SU-DHL-6 (cell line): ENCODE measurements around the gene DPYSL5.

Experiments
- H2AFZ ChIP-seq: fragments of 200-600 bp; sonication (generic); 2 replicates; pipeline ENCODE4 v1.6.1; 2014; ENCODE audit warnings: low read depth, mild to moderate bottlenecking, moderate library complexity, mixed read lengths, antibody characterized with exemption, low read length; ENCODE audit not compliant: severe bottlenecking
- H3F3A ChIP-seq: fragments of 200-600 bp; shearing (Covaris generic); 2 replicates; pipeline ENCODE4 v1.6.0; 2016; ENCODE audit warnings: antibody characterized with exemption, mild to moderate bottlenecking; ENCODE audit not compliant: insufficient read depth
- H3K27ac ChIP-seq: fragments of 200-600 bp; sonication (generic); 2 replicates; pipeline ENCODE4 v1.5.1; 2016; ENCODE audit warnings: low read depth, mild to moderate bottlenecking, low read length, moderate library complexity, mixed read lengths
- H3K27me3 ChIP-seq: fragments of 200-600 bp; sonication (generic), shearing (Covaris generic); 2 replicates; pipeline ENCODE4 v1.6.0; 2014; ENCODE audit warnings: mild to moderate bottlenecking, low read length
- H3K36me3 ChIP-seq: fragments of 200-600 bp; sonication (generic); 2 replicates; pipeline ENCODE4 v1.6.1; 2014; ENCODE audit warnings: mild to moderate bottlenecking, low read length, mixed read lengths
- H3K4me2 ChIP-seq: fragments of 300-600, 200-600 bp; shearing (Covaris generic), sonication (generic); 2 replicates; pipeline ENCODE4 v1.6.0; 2014; ENCODE audit warnings: low read length, low read depth, mild to moderate bottlenecking; ENCODE audit not compliant: poor library complexity, severe bottlenecking
- H3K4me3 ChIP-seq: fragments of 200-600 bp; sonication (generic); 2 replicates; pipeline ENCODE4 v1.5.1; 2014; ENCODE audit warnings: antibody characterized with exemption, low read length, mild to moderate bottlenecking, mixed read lengths; ENCODE audit not compliant: insufficient read depth, poor library complexity, severe bottlenecking
- H3K79me2 ChIP-seq: fragments of 200-600 bp; sonication (generic); 2 replicates; pipeline ENCODE4 v1.6.1; 2014; ENCODE audit warnings: mild to moderate bottlenecking, low read length, moderate library complexity; ENCODE audit not compliant: insufficient read depth
- H3K9ac ChIP-seq: fragments of 200-600 bp; sonication (generic); 2 replicates; pipeline ENCODE4 v1.7.0; 2014; ENCODE audit warnings: mild to moderate bottlenecking, low read length
- H3K9me2 ChIP-seq: fragments of 200-600 bp; sonication (generic); replicated peaks from 2 replicates; pipeline ENCODE4 v1.6.1; 2014; ENCODE audit warnings: low read length; ENCODE audit not compliant: insufficient read depth
- H3K9me3 ChIP-seq: fragments of 200-600 bp; sonication (generic); 2 replicates; pipeline ENCODE4 v1.6.1; 2014; ENCODE audit warnings: low read length, mixed read lengths; ENCODE audit not compliant: insufficient read depth
- H4K20me1 ChIP-seq: fragments of 200-600 bp; sonication (generic); 2 replicates; pipeline ENCODE4 v1.6.1; 2014; ENCODE audit warnings: low read depth, mild to moderate bottlenecking, antibody characterized with exemption, low read length, moderate library complexity, mixed read lengths
- EZH2phosphoT487 ChIP-seq: fragments of 200-600 bp; sonication (generic), shearing (Covaris generic); conservative IDR thresholded peaks from 2 replicates; pipeline ENCODE4 v1.6.1; 2018; ENCODE audit warnings: mild to moderate bottlenecking, antibody characterized with exemption, low read length, moderate library complexity, mixed read lengths
- TF ChIP-seq, protein P1 (sequence below): fragments of 200-600 bp; sonication (generic); IDR thresholded peaks from one replicate; pipeline ENCODE4 v1.5.1; 2017; ENCODE audit warnings: antibody characterized with exemption, mild to moderate bottlenecking, low read length, moderate library complexity; ENCODE audit not compliant: insufficient read depth, poor library complexity, severe bottlenecking

DPYSL5 gene

DNA sequence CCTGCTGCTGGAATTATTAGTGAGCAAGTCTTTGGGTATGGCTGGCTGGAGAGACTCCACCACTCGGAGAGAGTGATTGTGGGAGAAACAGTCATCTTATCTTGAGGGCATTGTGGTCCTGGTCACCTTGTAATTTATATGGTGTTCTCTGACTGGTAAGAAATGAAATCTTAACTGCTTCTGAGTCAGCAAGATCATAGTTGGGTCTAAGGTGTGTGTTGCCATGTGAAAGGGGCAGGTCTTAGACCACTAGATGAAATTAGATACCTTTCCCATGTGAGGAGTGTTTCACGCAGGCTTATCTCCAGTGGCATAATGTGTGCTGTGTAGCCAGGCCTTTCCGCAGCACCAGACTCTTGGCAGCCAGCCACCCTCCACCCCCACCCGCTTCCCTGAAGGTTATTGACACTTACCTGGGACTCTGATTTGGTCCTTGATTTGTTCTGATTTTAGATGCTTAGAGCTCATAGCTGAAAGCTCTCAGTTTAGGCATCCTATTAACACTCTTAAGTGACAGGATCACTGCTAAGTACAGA lies 130.2 kb downstream of the DPYSL5 start:
- H4K20me1 ChIP-seq = no peaks in the 10 kb centered on the region
- H3K4me2 ChIP-seq = no peak overlapping the region
- H3F3A ChIP-seq = no peaks in the 10 kb centered on the region
- no peak overlapping the region for H3K27ac ChIP-seq
- no peaks in the 10 kb centered on the region for H3K9me2 ChIP-seq
- H3K36me3 ChIP-seq = no peaks in the 10 kb centered on the region
- no peaks in the 10 kb centered on the region for H3K27me3 ChIP-seq
- no peaks in the 10 kb centered on the region for H3K9me3 ChIP-seq
- no peaks in the 10 kb centered on the region for H3K79me2 ChIP-seq
- no peak overlapping the region for H2AFZ ChIP-seq
- no peak overlapping the region for H3K4me3 ChIP-seq
- no peak for TF ChIP-seq EZH2phosphoT487
- TF ChIP-seq, protein P1, sequence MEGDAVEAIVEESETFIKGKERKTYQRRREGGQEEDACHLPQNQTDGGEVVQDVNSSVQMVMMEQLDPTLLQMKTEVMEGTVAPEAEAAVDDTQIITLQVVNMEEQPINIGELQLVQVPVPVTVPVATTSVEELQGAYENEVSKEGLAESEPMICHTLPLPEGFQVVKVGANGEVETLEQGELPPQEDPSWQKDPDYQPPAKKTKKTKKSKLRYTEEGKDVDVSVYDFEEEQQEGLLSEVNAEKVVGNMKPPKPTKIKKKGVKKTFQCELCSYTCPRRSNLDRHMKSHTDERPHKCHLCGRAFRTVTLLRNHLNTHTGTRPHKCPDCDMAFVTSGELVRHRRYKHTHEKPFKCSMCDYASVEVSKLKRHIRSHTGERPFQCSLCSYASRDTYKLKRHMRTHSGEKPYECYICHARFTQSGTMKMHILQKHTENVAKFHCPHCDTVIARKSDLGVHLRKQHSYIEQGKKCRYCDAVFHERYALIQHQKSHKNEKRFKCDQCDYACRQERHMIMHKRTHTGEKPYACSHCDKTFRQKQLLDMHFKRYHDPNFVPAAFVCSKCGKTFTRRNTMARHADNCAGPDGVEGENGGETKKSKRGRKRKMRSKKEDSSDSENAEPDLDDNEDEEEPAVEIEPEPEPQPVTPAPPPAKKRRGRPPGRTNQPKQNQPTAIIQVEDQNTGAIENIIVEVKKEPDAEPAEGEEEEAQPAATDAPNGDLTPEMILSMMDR = no peak
- H3K9ac ChIP-seq = no peak overlapping the region

DNA sequence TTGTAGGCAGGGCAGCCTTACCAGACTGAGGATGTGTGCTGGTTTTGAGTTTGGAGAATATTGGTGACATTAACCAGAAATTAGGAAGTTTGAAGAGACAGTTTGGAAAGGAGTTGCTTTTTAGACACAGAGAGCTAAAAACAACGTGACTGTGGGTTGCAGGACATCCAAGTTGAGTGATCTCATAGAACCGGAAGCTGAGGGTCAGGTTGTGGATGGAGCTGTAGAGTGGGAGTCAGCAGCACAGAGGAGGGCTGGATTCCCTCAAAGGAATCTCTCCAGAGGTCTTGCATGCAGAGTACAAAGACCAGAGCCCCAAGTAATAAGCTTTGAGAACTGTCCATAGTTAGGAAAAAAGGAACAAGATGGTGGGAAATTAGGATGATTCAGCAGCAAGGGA lies 131.8 kb downstream of the DPYSL5 start:
- TF ChIP-seq EZH2phosphoT487 = no peak
- TF ChIP-seq, protein P1 = no peak
- Histone ChIP-seq H3K4me2 (no peak overlapping the region), H3K9ac (no peak overlapping the region), H3K36me3 (no peaks in the 10 kb centered on the region), H4K20me1 (no peaks in the 10 kb centered on the region), H3K9me3 (no peaks in the 10 kb centered on the region), H3K79me2 (no peaks in the 10 kb centered on the region), H3K9me2 (no peaks in the 10 kb centered on the region), H3K27me3 (no peaks in the 10 kb centered on the region), H3F3A (no peaks in the 10 kb centered on the region), H3K4me3 (no peak overlapping the region), H2AFZ (no peak overlapping the region), H3K27ac (no peak overlapping the region)

- TF ChIP-seq, protein P1 = no peak
- TF ChIP-seq EZH2phosphoT487 = no peak
- H3K79me2 ChIP-seq = no peaks in the 10 kb centered on the region
These were observed 133.0 kb downstream of the DPYSL5 start for GRCh38 chr2:26980971-26981370.

More at GRCh38 chr2:26980971-26981370, 133.0 kb downstream of the DPYSL5 start:
- no peak overlapping the region for H2AFZ ChIP-seq
- no peaks in the 10 kb centered on the region for H3K27me3 ChIP-seq
- no peak overlapping the region for H3K9ac ChIP-seq
- H3K4me2 ChIP-seq = no peak overlapping the region
- no peaks in the 10 kb centered on the region for H3F3A ChIP-seq
- no peak overlapping the region for H3K27ac ChIP-seq
- H3K9me2 ChIP-seq = no peaks in the 10 kb centered on the region
- no peak overlapping the region for H3K4me3 ChIP-seq
- no peaks in the 10 kb centered on the region for H4K20me1 ChIP-seq
- no peaks in the 10 kb centered on the region for H3K36me3 ChIP-seq
- no peaks in the 10 kb centered on the region for H3K9me3 ChIP-seq
